ENCODE results near the gene ARHGEF4. TPM values are rescaled to one million over a fixed set of nuclear protein-coding genes. Genes with fewer than 3 reads are reported as not detected.
A peak's percentile ranks its signal among the peaks of the same experiment; 100 is the strongest.

Gene ARHGEF4
- total and polyA plus RNA-seq, 7 experiments from 2014 or later: 2.0 to 4.4 (median 3.0) TPM; not detected in 1

- H3K36me3 ChIP-seq (ENCODE audit: control insufficient read depth in 2 of 3, insufficient read depth in 3 of 3, low read length in 3 of 3): no peaks in the 10 kb centered on the region
- no peak overlapping the region for H3K27ac ChIP-seq (ENCODE audit: low read depth, low read length)
- Mint-ChIP-seq H3K4me3 (no peak overlapping the region), H3K27ac (no peak overlapping the region), H3K36me3 (no peaks in the 10 kb centered on the region), H3K27me3 (peaks cover 0 to 19% (median 4%) of the 10 kb centered on the region in 5 donors), H3K4me1 (no peaks in the 10 kb centered on the region), H3K9me3 (peaks cover 0 to 4% (median 0%) of the 10 kb centered on the region in 11 donors)
- POLR2A ChIA-PET: interaction anchor here (0.7 kb wide), 1 partner anchor 518 kb away, joined by 4 read pairs; no protein-coding TSS in a partner anchor
- H3K4me1 ChIP-seq (ENCODE audit: control insufficient read depth in 2 of 2, insufficient read depth in 2 of 2, low read length in 2 of 2): no peaks in the 10 kb centered on the region
- H3K4me3 ChIP-seq (ENCODE audit: low read length): no peak overlapping the region
- peak; percentile 76 for ATAC-seq
- H3K9me3 ChIP-seq (ENCODE audit: control insufficient read depth in 2 of 3, low read length in 3 of 3): no peaks in the 10 kb centered on the region
- CTCF ChIA-PET: interaction anchor here (0.6 to 6.2 kb wide), 7 partner anchors 10 to 616 kb away, joined by 3 to 55 read pairs (median 5); no protein-coding TSS in a partner anchor
- DNase-seq: peak; percentile 24 to 67 (median 49)
- intact Hi-C loops (cut with micrococcal nuclease): loop anchor here (1.0 kb wide), 3 partner anchors 50 to 77 kb away; no protein-coding TSS in a partner anchor
- H3K27me3 ChIP-seq (ENCODE audit: control insufficient read depth in 2 of 2, insufficient read depth in 2 of 2, low read length in 2 of 2): no peaks in the 10 kb centered on the region
These were observed 37.1 kb downstream of the ARHGEF4 start for GRCh38 chr2:130873700-130874346.

- H3K36me3 ChIP-seq (ENCODE audit: control insufficient read depth in 2 of 3, insufficient read depth in 3 of 3, low read length in 3 of 3): no peaks in the 10 kb centered on the region
- no peak for ATAC-seq
- peaks cover 0 to 4% (median 0%) of the 10 kb centered on the region in 11 donors for H3K9me3 Mint-ChIP-seq
- POLR2A ChIA-PET: no interaction called here
- no peaks in the 10 kb centered on the region for H3K4me1 Mint-ChIP-seq
- intact Hi-C loops (cut with micrococcal nuclease): no loop called here
- no peak for DNase-seq
- H3K4me3 ChIP-seq (ENCODE audit: low read length): no peak overlapping the region
- no peaks in the 10 kb centered on the region for H3K27me3 ChIP-seq (ENCODE audit: control insufficient read depth in 2 of 2, insufficient read depth in 2 of 2, low read length in 2 of 2)
- H3K27me3 Mint-ChIP-seq: peaks cover 0 to 12% (median 4%) of the 10 kb centered on the region in 5 donors
- no peaks in the 10 kb centered on the region for H3K4me1 ChIP-seq (ENCODE audit: control insufficient read depth in 2 of 2, insufficient read depth in 2 of 2, low read length in 2 of 2)
- CTCF ChIA-PET: interaction anchor here (0.7 to 6.2 kb wide), 6 partner anchors 16 to 78 kb away, joined by 3 to 55 read pairs (median 6); no protein-coding TSS in a partner anchor
- H3K27ac Mint-ChIP-seq: no peak overlapping the region
- H3K36me3 Mint-ChIP-seq: no peaks in the 10 kb centered on the region
- no peaks in the 10 kb centered on the region for H3K9me3 ChIP-seq (ENCODE audit: control insufficient read depth in 2 of 3, low read length in 3 of 3)
- H3K27ac ChIP-seq (ENCODE audit: low read depth, low read length): no peak overlapping the region
- no peak overlapping the region for H3K4me3 Mint-ChIP-seq
These were observed 37.8 kb downstream of the ARHGEF4 start for GRCh38 chr2:130874512-130874911.

- intact Hi-C loops (cut with micrococcal nuclease): no loop called here
- Histone ChIP-seq H3K4me1 (ENCODE audit: control insufficient read depth in 2 of 2, insufficient read depth in 2 of 2, low read length in 2 of 2) (no peaks in the 10 kb centered on the region), H3K36me3 (ENCODE audit: control insufficient read depth in 2 of 3, insufficient read depth in 3 of 3, low read length in 3 of 3) (no peaks in the 10 kb centered on the region), H3K27me3 (ENCODE audit: control insufficient read depth in 2 of 2, insufficient read depth in 2 of 2, low read length in 2 of 2) (no peaks in the 10 kb centered on the region), H3K9me3 (ENCODE audit: control insufficient read depth in 2 of 3, low read length in 3 of 3) (no peaks in the 10 kb centered on the region), H3K4me3 (ENCODE audit: low read length) (no peak overlapping the region), H3K27ac (ENCODE audit: low read depth, low read length) (no peak overlapping the region)
- H3K4me1 Mint-ChIP-seq: no peaks in the 10 kb centered on the region
- no peaks in the 10 kb centered on the region for H3K36me3 Mint-ChIP-seq
- ATAC-seq (no peak), DNase-seq (no peak)
- CTCF ChIA-PET: no interaction called here
- peaks cover 0 to 18% (median 4%) of the 10 kb centered on the region in 5 donors for H3K27me3 Mint-ChIP-seq
- POLR2A ChIA-PET: no interaction called here
- no peak overlapping the region for H3K27ac Mint-ChIP-seq
- peaks cover 0 to 4% (median 0%) of the 10 kb centered on the region in 11 donors for H3K9me3 Mint-ChIP-seq
- H3K4me3 Mint-ChIP-seq: no peak overlapping the region
These were observed 39.2 kb downstream of the ARHGEF4 start for GRCh38 chr2:130875935-130876334.

GRCh38 chr2:130877258-130877657 lies 40.5 kb downstream of the ARHGEF4 start:
- no peaks in the 10 kb centered on the region for H3K9me3 ChIP-seq (ENCODE audit: control insufficient read depth in 2 of 3, low read length in 3 of 3)
- ATAC-seq: no peak
- ChIA-PET CTCF (no interaction called here), POLR2A (no interaction called here)
- H3K27me3 ChIP-seq (ENCODE audit: control insufficient read depth in 2 of 2, insufficient read depth in 2 of 2, low read length in 2 of 2): no peaks in the 10 kb centered on the region
- H3K27ac ChIP-seq (ENCODE audit: low read depth, low read length): no peak overlapping the region
- no peak for DNase-seq
- peaks cover 0 to 4% (median 0%) of the 10 kb centered on the region in 11 donors for H3K9me3 Mint-ChIP-seq
- H3K27ac Mint-ChIP-seq: no peak overlapping the region
- no peaks in the 10 kb centered on the region for H3K36me3 ChIP-seq (ENCODE audit: control insufficient read depth in 2 of 3, insufficient read depth in 3 of 3, low read length in 3 of 3)
- H3K4me3 ChIP-seq (ENCODE audit: low read length): no peak overlapping the region
- no peaks in the 10 kb centered on the region for H3K4me1 ChIP-seq (ENCODE audit: control insufficient read depth in 2 of 2, insufficient read depth in 2 of 2, low read length in 2 of 2)
- no peaks in the 10 kb centered on the region for H3K36me3 Mint-ChIP-seq
- intact Hi-C loops (cut with micrococcal nuclease): no loop called here
- peaks cover 0 to 25% (median 7%) of the 10 kb centered on the region in 5 donors for H3K27me3 Mint-ChIP-seq
- H3K4me1 Mint-ChIP-seq: no peaks in the 10 kb centered on the region
- H3K4me3 Mint-ChIP-seq: no peak overlapping the region

GRCh38 chr2:130878316-130878715 lies 41.6 kb downstream of the ARHGEF4 start:
- POLR2A ChIA-PET: no interaction called here
- H3K27ac Mint-ChIP-seq: no peak overlapping the region
- intact Hi-C loops (cut with micrococcal nuclease): no loop called here
- DNase-seq (no peak), ATAC-seq (no peak)
- Histone ChIP-seq H3K4me3 (ENCODE audit: low read length) (no peak overlapping the region), H3K36me3 (ENCODE audit: control insufficient read depth in 2 of 3, insufficient read depth in 3 of 3, low read length in 3 of 3) (no peaks in the 10 kb centered on the region), H3K27me3 (ENCODE audit: control insufficient read depth in 2 of 2, insufficient read depth in 2 of 2, low read length in 2 of 2) (no peaks in the 10 kb centered on the region), H3K27ac (ENCODE audit: low read depth, low read length) (no peak overlapping the region), H3K4me1 (ENCODE audit: control insufficient read depth in 2 of 2, insufficient read depth in 2 of 2, low read length in 2 of 2) (no peaks in the 10 kb centered on the region), H3K9me3 (ENCODE audit: control insufficient read depth in 2 of 3, low read length in 3 of 3) (no peaks in the 10 kb centered on the region)
- H3K36me3 Mint-ChIP-seq: no peaks in the 10 kb centered on the region
- peaks cover 0 to 4% (median 0%) of the 10 kb centered on the region in 11 donors for H3K9me3 Mint-ChIP-seq
- H3K4me1 Mint-ChIP-seq: no peaks in the 10 kb centered on the region
- peaks cover 0 to 25% (median 9%) of the 10 kb centered on the region in 5 donors for H3K27me3 Mint-ChIP-seq
- no peak overlapping the region for H3K4me3 Mint-ChIP-seq
- CTCF ChIA-PET: interaction anchor here (0.6 kb wide), 1 partner anchor 84 kb away, joined by 3 read pairs; no protein-coding TSS in a partner anchor

GRCh38 chr2:130878933-130879332 lies 42.2 kb downstream of the ARHGEF4 start:
- peaks cover 0 to 25% (median 9%) of the 10 kb centered on the region in 5 donors for H3K27me3 Mint-ChIP-seq
- Histone ChIP-seq H3K36me3 (ENCODE audit: control insufficient read depth in 2 of 3, insufficient read depth in 3 of 3, low read length in 3 of 3) (no peaks in the 10 kb centered on the region), H3K27ac (ENCODE audit: low read depth, low read length) (no peak overlapping the region), H3K27me3 (ENCODE audit: control insufficient read depth in 2 of 2, insufficient read depth in 2 of 2, low read length in 2 of 2) (no peaks in the 10 kb centered on the region), H3K4me1 (ENCODE audit: control insufficient read depth in 2 of 2, insufficient read depth in 2 of 2, low read length in 2 of 2) (no peaks in the 10 kb centered on the region), H3K9me3 (ENCODE audit: control insufficient read depth in 2 of 3, low read length in 3 of 3) (no peaks in the 10 kb centered on the region), H3K4me3 (ENCODE audit: low read length) (no peak overlapping the region)
- H3K4me3 Mint-ChIP-seq: no peak overlapping the region
- DNase-seq: no peak
- POLR2A ChIA-PET: no interaction called here
- H3K4me1 Mint-ChIP-seq: no peaks in the 10 kb centered on the region
- H3K27ac Mint-ChIP-seq: no peak overlapping the region
- intact Hi-C loops (cut with micrococcal nuclease): no loop called here
- peaks cover 0 to 4% (median 0%) of the 10 kb centered on the region in 11 donors for H3K9me3 Mint-ChIP-seq
- H3K36me3 Mint-ChIP-seq: no peaks in the 10 kb centered on the region
- CTCF ChIA-PET: no interaction called here
- ATAC-seq: no peak
